ENCODE results near the gene FRMD4B. TPM values are rescaled to one million over a fixed set of nuclear protein-coding genes. Genes with fewer than 3 reads are reported as not detected.
"Not testable (repeated sequence)": the region's sequence is repeated elsewhere in the genome, so short reads cannot be mapped to it uniquely, and the experiment has no call there.

Gene FRMD4B
- polyA plus RNA-seq, 6 donors from 2014 or later, result 0.08 to 0.72 (median 0.37) TPM; not detected in 2

DNA sequence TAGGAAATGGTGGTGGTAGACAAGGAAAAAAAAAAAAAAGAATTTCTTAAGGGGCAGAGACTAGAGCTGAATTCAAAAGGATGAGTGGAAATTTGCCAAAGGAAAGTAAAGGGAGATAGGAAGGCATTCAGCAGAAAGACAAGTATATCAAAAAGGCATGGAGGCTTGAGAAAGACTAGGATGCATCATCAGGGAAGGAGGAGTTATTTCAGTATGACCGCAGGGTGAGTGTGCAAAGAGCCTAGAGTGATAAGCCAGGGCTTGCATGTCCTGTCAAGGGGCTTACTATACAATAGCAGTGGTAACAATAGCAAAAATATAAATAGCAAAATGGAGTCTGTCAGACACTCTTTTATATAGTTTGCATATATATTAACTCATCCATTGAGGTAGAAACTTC is 112.0 kb downstream of the FRMD4B start:
- ATAC-seq (ENCODE audit: low read depth in 2 of 2) (no peak), DNase-seq (no peak)
- Mint-ChIP-seq H3K4me1 (no peaks in the 10 kb centered on the region), H3K9me3 (no peaks in the 10 kb centered on the region), H3K27me3 (no peaks in the 10 kb centered on the region), H3K27ac (no peak overlapping the region), H3K36me3 (no peaks in the 10 kb centered on the region), H3K4me3 (no peak overlapping the region)

DNA sequence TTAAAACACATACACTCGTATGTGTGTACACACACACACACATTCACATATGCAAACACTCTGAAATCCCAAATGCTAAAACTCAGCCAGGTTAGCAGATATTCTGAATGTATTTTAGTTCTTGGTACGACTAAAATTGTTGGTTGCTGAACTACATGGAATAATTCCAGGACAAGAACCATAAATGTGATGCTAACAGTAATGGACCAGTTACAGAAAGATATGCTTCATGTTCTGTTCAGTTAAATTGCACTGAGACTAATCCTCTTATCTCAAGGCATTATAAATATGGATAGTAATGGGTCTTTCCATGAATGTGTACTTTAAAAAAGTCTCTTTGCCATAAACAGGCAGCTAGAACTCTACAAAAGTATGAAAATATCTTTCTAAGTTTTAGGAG is 113.3 kb downstream of the FRMD4B start:
- Mint-ChIP-seq H3K27me3 (no peaks in the 10 kb centered on the region), H3K4me3 (no peak overlapping the region), H3K27ac (no peak overlapping the region), H3K9me3 (no peaks in the 10 kb centered on the region), H3K36me3 (no peaks in the 10 kb centered on the region), H3K4me1 (no peaks in the 10 kb centered on the region)
- DNase-seq, result no peak
- ATAC-seq (ENCODE audit: low read depth in 2 of 2), result no peak

DNA sequence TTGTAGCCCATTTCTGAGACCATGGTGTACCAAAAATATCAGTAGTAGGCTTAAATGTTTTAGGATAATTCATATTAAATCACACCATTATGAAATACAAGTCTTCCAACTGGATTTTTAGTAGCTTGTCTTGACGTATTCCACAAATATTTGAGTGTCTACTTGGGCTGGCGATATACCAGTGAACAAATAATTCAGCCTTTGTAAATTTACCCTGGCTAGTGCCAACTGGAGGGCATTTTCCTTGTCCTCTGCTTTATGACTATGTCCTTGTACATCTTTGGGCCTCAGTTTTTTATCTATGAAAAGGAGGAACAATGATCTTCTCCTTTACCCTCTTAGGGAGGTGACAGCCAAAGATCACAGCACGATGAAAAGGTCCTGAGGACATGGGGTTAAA is 114.8 kb downstream of the FRMD4B start:
- no peak overlapping the region for H3K4me3 Mint-ChIP-seq
- no peak overlapping the region for H3K27ac Mint-ChIP-seq
- no peaks in the 10 kb centered on the region for H3K9me3 Mint-ChIP-seq
- ATAC-seq (ENCODE audit: low read depth in 2 of 2) (no peak), DNase-seq (no peak)
- H3K36me3 Mint-ChIP-seq, result no peaks in the 10 kb centered on the region
- no peaks in the 10 kb centered on the region for H3K27me3 Mint-ChIP-seq
- no peaks in the 10 kb centered on the region for H3K4me1 Mint-ChIP-seq

DNA sequence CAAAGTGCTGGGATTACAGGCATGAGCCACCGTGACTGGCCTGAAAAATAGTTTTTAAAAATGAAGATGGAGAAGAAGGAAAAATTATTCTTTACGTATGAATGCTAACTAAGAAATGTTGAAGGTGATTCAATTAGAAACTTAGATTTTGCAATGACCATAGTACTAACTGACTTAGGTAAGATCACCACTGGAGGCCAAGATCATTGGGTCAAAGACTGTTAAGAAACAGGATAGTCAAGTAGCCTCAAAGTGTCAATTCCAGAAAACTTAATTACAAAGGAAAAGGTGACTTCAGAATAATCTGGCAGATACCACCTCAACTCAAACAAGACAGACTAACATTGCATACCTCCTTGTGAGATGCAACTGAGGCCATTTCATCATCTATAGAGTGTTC is 119.3 kb downstream of the FRMD4B start:
- H3K27ac Mint-ChIP-seq, result no peak overlapping the region
- H3K9me3 Mint-ChIP-seq, result no peaks in the 10 kb centered on the region
- no peaks in the 10 kb centered on the region for H3K36me3 Mint-ChIP-seq
- no peaks in the 10 kb centered on the region for H3K27me3 Mint-ChIP-seq
- H3K4me1 Mint-ChIP-seq, result no peaks in the 10 kb centered on the region
- DNase-seq (no peak), ATAC-seq (ENCODE audit: low read depth in 2 of 2) (no peak)
- H3K4me3 Mint-ChIP-seq, result no peak overlapping the region

DNA sequence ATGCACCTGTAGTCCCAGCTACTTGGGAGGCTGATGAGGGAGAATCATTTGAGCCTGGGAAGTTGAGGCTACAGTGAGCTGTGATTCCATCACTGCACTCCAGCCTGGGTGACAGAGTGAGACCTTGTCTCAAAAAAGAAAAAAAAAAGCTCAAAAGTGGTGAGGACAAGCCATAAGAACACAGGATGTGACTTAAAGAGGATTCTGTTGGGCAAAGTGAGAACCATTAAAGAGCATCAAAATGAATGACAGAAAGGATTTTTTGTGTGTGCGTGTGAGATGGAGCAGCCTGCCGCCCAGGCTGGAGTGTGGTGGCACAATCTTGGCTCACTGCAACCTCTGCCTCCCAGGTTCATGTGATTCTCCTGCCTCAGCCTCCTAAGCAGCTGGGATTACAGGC is 119.8 kb downstream of the FRMD4B start:
- not testable (repeated sequence) for H3K9me3 Mint-ChIP-seq; H3K36me3 Mint-ChIP-seq; H3K27ac Mint-ChIP-seq; DNase-seq; ATAC-seq (ENCODE audit: low read depth in 2 of 2); H3K4me1 Mint-ChIP-seq; H3K4me3 Mint-ChIP-seq; H3K27me3 Mint-ChIP-seq

DNA sequence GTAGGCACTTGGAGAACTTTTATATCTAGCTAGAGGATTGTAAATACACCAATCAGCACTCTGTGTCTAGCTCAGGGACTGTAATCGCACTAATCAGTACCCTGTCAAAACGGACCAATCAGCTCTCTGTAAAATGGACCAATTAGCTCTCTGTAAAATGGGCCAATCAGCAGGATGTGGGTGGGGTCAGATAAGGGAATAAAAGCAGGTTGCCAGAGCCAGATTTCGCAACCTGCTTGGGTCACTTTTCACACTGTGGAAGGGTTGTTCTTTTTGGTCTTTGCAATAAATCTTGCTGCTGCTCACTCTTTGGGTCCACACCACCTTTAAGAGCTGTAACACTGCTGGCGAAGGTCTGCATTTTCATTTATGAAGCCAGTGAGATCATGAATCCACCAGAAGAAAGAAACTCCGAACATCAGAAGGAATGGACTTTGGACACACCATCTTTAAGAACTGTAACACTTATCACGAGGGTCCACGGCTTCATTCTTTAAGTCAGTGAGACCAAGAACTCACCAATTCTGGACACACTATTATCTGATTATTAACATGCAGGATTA is 125.0 kb downstream of the FRMD4B start:
- not testable (repeated sequence) for H3K9me3 Mint-ChIP-seq; H3K36me3 Mint-ChIP-seq; H3K27ac Mint-ChIP-seq; DNase-seq; H3K27me3 Mint-ChIP-seq; H3K4me1 Mint-ChIP-seq; H3K4me3 Mint-ChIP-seq; ATAC-seq (ENCODE audit: low read depth in 2 of 2)

DNA sequence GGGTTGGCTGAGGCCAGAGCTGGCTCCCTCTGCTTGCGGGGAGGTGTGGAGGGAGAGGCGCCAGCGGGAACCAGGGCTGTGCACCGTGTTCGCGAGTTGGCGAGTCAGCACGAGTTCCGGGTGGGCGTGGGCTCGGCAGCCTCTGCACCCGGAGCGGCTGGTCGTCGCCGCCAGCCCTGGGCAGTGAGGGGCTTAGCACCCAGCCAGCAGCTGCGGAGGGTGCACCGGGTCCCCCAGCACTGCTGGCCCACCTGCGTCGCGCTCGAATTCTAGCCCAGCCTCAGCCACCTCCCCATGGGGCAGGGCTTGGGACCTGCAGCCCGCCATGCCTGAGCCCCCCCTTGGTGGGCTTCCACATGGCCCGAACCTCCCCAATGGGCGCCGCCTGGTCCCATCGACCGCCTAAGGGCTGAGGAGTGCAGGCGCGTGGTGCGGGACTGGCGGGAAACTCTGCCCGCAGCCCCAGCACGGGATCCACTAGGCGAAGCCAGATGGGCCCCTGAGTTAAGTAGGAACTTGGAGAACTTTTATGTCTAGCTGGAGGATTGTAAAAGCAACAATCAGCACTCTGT is 125.6 kb downstream of the FRMD4B start:
- H3K27me3 Mint-ChIP-seq, result no peaks in the 10 kb centered on the region
- no peaks in the 10 kb centered on the region for H3K4me1 Mint-ChIP-seq
- DNase-seq (no peak), ATAC-seq (ENCODE audit: low read depth in 2 of 2) (no peak)
- H3K4me3 Mint-ChIP-seq, result no peak overlapping the region
- no peaks in the 10 kb centered on the region for H3K36me3 Mint-ChIP-seq
- no peak overlapping the region for H3K27ac Mint-ChIP-seq
- H3K9me3 Mint-ChIP-seq, result peaks cover 0 to 2% (median 0%) of the 10 kb centered on the region in 7 donors

DNA sequence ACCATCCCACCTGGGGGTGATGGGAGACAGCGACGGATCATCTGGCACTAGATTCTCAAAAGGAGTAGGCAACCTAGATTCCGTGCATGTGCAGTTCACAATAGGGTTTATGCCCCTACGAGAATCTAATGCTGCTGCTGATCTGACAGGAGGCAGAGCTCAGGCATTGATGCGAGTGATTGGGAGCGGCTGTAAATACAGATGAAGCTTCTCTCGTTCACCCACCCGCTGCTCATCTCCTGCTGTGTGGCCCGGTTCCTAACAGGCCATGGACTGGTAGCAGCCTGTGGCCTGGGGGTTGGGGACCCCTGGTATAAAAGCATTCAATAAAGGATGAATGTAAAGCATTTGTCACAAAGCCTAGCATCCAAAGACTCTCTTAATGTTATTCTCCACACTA is 126.8 kb downstream of the FRMD4B start:
- ATAC-seq (ENCODE audit: low read depth in 2 of 2) (no peak), DNase-seq (no peak)
- no peaks in the 10 kb centered on the region for H3K36me3 Mint-ChIP-seq
- H3K9me3 Mint-ChIP-seq, result peaks cover 0 to 2% (median 0%) of the 10 kb centered on the region in 7 donors
- H3K27ac Mint-ChIP-seq, result no peak overlapping the region
- H3K27me3 Mint-ChIP-seq, result no peaks in the 10 kb centered on the region
- no peak overlapping the region for H3K4me3 Mint-ChIP-seq
- H3K4me1 Mint-ChIP-seq, result no peaks in the 10 kb centered on the region

DNA sequence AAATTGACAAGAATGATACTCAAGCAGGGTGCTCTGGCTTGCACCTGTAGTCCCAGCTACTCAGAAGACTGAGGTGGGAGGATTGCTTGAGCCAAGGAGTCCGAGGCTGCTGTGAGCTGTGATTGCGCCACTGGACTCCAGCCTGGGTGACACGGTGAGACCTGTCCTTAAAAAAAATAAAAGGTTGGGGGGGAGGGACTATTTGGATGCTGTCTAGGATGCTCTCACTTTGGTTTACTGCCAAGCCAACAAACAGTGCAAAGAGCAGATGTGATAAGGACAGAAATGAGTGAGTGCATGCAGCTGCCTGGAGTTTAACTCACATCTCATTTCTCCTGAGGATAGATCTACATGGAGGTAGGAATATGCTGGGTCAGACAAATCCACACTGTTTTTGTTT is 130.0 kb downstream of the FRMD4B start:
- no peak for DNase-seq
- Mint-ChIP-seq H3K4me1 (no peaks in the 10 kb centered on the region), H3K36me3 (no peaks in the 10 kb centered on the region), H3K27me3 (no peaks in the 10 kb centered on the region), H3K4me3 (no peak overlapping the region), H3K9me3 (peaks cover 0 to 1% (median 0%) of the 10 kb centered on the region in 7 donors), H3K27ac (no peak overlapping the region)
- no peak for ATAC-seq (ENCODE audit: low read depth in 2 of 2)

DNA sequence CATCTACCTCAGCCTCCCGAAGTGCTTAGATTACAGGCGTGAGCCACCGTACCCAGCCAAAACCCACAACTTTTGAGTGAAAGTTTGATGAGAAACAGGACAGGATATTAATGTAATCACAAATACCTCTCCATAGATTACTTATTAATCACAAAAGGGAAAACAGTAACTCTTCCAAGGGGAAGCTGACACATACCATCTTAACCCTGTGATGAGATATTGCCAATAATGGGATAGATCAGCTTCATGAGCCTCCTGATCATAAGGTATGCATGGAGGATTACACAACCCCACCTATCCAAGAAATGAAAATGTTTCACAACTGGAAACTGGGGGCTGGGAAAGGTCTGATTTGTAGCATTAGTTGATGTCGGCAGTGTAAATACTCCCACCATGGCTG is 131.5 kb downstream of the FRMD4B start:
- H3K27ac Mint-ChIP-seq, result no peak overlapping the region
- H3K27me3 Mint-ChIP-seq, result no peaks in the 10 kb centered on the region
- no peaks in the 10 kb centered on the region for H3K9me3 Mint-ChIP-seq
- H3K4me1 Mint-ChIP-seq, result no peaks in the 10 kb centered on the region
- H3K4me3 Mint-ChIP-seq, result no peak overlapping the region
- no peaks in the 10 kb centered on the region for H3K36me3 Mint-ChIP-seq
- no peak for ATAC-seq (ENCODE audit: low read depth in 2 of 2)
- DNase-seq, result no peak

DNA sequence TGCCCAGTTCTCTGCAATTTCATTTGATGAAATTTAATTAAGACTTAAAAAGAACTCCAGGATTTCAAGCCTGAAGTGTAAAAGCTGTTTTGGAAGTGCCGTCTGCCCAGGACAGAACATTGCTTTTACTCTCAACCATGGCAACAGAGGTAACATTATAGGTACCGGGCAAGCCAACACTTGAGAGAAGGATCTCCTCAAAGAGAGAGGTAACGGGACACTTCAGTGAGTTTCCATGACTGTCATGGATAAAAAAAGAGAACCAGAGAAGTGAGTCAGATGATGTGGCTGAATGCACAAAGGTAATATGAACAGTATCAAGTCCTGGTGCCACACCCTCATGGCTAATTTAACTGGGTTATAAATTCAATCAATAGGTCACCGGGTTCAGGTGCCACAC is 133.3 kb downstream of the FRMD4B start:
- H3K4me3 Mint-ChIP-seq, result no peak overlapping the region
- ATAC-seq (ENCODE audit: low read depth in 2 of 2) (no peak), DNase-seq (no peak)
- H3K9me3 Mint-ChIP-seq, result no peaks in the 10 kb centered on the region
- no peak overlapping the region for H3K27ac Mint-ChIP-seq
- no peaks in the 10 kb centered on the region for H3K36me3 Mint-ChIP-seq
- no peaks in the 10 kb centered on the region for H3K27me3 Mint-ChIP-seq
- H3K4me1 Mint-ChIP-seq, result no peaks in the 10 kb centered on the region

DNA sequence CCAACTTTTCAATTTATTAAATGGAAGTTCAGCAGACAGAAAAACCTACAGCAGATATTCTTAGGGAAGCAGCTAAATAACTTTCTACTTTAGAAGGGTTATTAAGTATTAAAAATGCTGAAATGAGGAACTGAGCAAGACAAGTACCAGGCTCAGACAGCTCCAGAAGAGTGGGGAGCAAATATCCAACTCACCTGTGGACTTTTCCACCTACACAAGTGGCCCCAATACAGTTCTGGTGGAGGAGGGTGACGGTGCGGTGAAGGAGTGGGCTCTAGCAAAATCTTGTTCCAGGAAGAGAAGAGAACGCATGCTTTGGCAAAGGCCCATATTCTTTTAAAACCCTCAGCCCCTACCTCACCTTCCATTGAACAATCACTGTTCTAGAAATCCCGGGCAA is 133.7 kb downstream of the FRMD4B start:
- no peak for DNase-seq
- H3K27me3 Mint-ChIP-seq, result no peaks in the 10 kb centered on the region
- no peak overlapping the region for H3K27ac Mint-ChIP-seq
- no peak overlapping the region for H3K4me3 Mint-ChIP-seq
- no peaks in the 10 kb centered on the region for H3K4me1 Mint-ChIP-seq
- no peaks in the 10 kb centered on the region for H3K36me3 Mint-ChIP-seq
- H3K9me3 Mint-ChIP-seq, result no peaks in the 10 kb centered on the region
- ATAC-seq (ENCODE audit: low read depth in 2 of 2), result no peak

DNA sequence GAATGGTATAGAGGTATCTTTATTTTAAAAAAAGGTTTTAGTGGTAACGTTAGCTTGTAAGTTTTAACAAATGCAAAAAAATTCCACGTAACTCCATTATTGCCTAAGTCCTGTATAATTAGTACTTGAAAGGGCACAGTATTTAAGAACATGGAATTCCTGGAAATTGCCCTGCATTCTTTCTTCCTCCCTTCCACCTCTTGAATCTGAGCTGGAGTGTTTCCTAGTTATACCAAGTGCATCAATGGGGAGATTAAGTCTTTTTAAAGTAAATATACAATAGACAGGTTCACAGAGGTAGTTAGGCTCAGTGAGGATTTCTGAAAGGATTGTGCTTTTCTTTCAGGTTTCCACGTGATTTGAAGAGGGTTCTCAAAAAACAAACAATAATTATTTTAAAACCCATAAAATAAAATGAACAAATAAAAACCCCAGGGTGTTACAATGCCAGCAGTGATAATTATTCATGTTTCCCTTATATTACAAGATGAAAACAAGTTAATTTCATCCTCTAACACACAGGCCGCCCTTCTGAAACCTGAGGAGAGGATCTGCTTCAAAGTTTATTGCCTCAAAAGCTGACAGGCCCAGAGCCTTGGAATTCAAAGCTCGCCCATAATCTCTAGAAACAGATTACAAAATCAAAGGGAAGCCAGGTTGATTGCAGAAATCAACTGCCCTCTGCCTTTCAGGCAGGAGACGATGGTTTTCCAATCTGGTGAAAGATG is 134.6 kb downstream of the FRMD4B start:
- DNase-seq, result no peak
- Mint-ChIP-seq H3K9me3 (no peaks in the 10 kb centered on the region), H3K36me3 (no peaks in the 10 kb centered on the region), H3K27me3 (no peaks in the 10 kb centered on the region), H3K27ac (no peak overlapping the region), H3K4me1 (no peaks in the 10 kb centered on the region), H3K4me3 (no peak overlapping the region)
- no peak for ATAC-seq (ENCODE audit: low read depth in 2 of 2)

DNA sequence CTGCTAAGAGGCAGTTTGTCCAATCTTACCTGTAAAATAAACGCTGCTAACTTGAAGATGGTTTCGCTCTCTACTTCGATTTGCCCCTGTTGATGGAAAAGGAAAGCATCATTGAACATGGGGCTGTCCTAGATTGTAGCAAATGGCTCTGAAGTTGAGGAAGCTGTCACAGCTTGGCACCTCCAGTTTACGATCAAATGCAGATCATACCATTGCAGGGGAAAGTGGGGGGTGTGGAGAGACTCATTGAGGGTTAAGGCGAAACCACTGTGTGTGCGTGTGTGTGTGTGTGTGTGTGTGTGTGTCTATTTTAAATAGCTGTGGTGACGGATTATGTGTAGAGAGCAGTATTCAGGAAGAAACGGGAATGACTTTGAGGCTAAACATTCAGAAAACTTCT is 135.9 kb downstream of the FRMD4B start:
- no peaks in the 10 kb centered on the region for H3K27me3 Mint-ChIP-seq
- no peaks in the 10 kb centered on the region for H3K9me3 Mint-ChIP-seq
- no peak overlapping the region for H3K27ac Mint-ChIP-seq
- no peak for DNase-seq
- no peaks in the 10 kb centered on the region for H3K4me1 Mint-ChIP-seq
- no peak for ATAC-seq (ENCODE audit: low read depth in 2 of 2)
- no peaks in the 10 kb centered on the region for H3K36me3 Mint-ChIP-seq
- no peak overlapping the region for H3K4me3 Mint-ChIP-seq
